Raji (cell line): ENCODE measurements around the gene ZMAT3.

Experiments
- POLR2A ChIP-seq: IDR thresholded peaks from 2 replicates; pipeline ENCODE4 v1.6.1; 2011; ENCODE audit warnings: low read depth, low read length, control low read depth; ENCODE audit not compliant: insufficient read depth

ZMAT3 gene, protein sequence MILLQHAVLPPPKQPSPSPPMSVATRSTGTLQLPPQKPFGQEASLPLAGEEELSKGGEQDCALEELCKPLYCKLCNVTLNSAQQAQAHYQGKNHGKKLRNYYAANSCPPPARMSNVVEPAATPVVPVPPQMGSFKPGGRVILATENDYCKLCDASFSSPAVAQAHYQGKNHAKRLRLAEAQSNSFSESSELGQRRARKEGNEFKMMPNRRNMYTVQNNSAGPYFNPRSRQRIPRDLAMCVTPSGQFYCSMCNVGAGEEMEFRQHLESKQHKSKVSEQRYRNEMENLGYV

DNA sequence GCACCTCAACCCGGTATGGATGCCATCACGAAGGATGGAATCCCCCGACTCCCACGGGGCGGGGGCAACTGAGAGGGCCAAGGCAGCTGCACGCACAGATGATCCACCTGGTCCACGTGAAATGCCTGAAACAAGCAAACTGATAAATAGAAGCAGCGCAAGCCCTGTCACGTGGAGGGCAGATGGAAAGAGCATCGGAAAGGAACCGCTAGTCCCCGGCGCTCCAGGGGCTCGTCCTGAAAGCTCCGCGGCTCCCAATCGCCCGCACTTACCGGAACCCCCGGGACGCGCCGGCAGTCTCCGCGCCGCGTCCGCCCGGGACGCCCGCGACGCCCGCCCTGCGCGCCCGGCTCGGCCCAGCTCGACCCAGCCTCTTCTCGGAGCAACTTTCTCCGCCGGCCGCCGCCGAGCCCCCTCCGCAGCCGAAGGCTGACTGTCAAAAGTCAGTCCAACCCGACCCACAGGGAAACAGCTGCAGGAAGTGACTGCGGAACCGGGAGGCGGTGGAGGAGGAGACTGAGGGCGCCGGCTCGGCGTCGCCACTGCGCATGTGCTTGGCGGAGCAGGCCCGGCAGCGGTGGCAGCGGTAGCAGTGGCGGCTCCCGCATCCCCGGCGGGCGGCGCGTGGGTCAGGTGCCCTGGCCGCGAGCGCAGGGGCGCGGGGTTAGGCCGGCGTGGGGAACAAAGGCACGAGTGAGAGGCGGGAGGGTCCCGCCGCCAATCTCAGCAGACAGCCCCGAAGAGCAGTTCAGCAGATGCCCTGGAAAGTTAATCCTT is at the start of gene ZMAT3:
TSS of gene ZMAT3 (minus strand) at position 487 of the 777 bp plus-strand sequence. CDS start 4,057 bp downstream, outside the sequence.
- peak; percentile 93 for TF ChIP-seq POLR2A

- no peak for TF ChIP-seq POLR2A
These were observed 45.2 kb upstream of the ZMAT3 start for GRCh38 chr3:179116816-179117215.

GRCh38 chr3:179113903-179114302 is 42.3 kb upstream of the ZMAT3 start:
- TF ChIP-seq POLR2A = no peak

DNA sequence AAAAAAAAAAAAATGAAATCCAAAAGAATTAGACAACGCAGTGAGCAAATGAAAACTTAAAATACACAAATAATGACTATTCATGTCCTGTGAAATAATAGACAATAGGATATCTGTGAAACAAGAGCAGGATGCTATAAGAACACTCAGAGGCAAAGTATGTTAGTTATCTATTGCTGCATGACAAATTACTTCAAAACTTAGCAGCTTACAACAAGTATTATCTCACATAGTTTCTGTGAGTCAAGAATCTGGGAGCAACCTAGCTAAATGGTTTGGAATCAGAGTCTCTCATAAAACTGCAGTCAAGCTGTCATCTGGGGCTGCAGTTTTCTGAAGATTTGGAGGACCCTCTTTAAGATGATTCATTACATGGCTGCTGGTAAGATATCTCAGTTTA is 36.5 kb upstream of the ZMAT3 start:
- TF ChIP-seq POLR2A = no peak

DNA sequence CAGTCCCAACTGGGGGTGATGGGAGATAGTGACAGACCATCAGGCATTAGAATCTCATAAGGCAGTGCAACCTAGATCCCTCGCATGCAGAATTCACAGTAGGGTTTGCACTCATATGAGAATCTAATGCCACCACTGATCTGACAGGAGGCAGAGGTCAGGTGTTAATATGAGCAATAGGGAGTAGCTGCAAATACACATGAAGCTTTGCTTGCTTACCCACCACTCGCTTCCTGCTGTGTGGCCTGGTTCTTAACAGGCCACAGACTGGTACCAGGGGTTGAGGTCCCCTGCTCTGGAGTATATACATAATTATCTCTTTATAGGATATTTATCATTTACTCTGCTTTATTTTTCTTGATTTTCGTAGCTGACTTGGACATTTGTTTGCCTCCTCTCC is 36.0 kb upstream of the ZMAT3 start:
- no peak for TF ChIP-seq POLR2A

- TF ChIP-seq POLR2A = no peak
These were observed 34.3 kb upstream of the ZMAT3 start for GRCh38 chr3:179105881-179106280.

DNA sequence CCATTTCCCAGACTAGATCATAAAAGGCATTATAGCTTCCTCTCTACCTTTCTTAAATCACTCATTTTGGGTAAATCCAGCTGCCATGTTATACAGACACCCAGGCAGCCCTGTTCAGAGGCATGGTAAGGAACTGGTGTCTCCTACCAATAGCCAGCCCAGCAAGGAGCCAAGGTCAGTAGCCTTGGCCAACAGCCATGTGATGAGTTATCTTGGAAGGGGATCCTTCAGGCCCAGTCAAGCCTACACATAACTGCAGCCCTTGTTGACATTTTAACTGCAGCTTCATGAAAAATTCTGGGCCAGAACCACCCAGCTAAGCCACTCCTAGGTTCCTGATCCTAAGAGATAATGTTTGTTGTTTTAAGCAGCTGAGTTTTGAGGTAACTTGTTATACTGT is 29.0 kb upstream of the ZMAT3 start:
- TF ChIP-seq POLR2A = no peak

DNA sequence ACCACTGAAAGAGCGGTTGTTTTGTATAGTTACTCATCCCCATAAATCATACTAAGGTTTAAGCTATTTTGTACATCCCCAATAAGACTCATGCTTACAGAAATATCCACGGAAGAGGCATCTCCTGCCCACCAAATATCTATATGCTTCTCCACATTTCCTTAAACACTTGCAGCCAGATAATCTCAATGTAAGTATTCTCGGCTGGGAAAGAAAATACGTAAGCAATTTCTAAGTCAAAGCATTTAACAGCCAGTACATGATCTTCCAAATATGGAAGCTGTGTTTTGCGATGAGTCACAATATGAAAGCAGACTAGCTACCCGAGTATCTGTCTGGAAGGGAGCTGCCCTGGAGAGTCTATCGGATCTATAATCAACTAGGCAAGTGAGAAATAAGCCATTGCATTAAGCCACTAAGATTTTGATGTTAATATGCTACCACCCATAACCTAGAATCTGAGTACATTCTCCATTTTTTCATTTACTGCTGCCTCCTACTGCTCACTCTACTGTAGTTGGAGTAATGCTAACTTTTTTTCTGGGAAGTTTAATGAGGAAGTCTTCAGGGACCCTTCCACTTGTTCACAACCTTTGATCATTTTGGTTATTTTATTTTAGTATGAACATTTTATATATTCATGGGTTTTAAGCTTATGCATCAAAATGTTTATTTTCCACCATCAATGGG is 26.9 kb upstream of the ZMAT3 start:
- no peak for TF ChIP-seq POLR2A

DNA sequence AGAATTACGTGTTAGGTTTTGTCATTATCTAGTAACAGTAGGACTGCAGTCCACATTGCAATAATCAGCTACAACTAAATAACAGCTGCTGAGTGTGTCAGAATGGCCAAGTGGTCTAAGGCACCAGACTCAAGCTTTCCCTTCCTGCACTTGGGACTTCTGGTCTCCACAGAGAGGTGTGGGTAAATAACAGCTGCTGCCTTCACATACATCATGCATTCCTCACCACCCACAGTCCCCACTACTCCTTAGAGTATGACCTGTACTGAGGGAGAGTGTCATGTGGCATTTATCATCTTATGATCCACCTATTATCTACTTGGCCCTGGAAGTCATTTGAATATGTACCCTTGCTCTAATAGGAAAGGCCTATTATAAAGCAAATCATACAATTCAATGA is 22.2 kb upstream of the ZMAT3 start:
- no peak for TF ChIP-seq POLR2A

GRCh38 chr3:179091113-179091512 is 19.5 kb upstream of the ZMAT3 start:
- TF ChIP-seq POLR2A = no peak

DNA sequence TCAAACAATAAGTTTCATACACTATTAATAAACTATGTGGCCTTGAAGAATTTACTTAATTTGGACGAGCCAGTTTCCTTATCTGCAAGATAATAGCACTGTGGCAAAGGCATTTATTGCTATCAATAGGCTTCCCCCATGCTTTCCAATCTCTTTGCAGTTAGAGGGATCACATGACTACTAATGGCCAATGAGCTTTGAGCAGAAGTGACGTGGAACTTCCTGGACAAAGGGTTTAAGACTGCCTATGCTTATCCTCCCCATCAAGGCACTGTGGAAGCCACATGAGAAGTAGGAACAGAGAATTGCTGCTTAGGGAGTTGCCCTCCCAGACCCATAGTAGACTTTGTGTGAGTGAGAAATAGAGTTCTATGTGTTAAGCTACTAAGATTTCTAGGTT is 16.7 kb upstream of the ZMAT3 start:
- TF ChIP-seq POLR2A = no peak

- no peak for TF ChIP-seq POLR2A
These were observed 12.4 kb upstream of the ZMAT3 start for GRCh38 chr3:179083977-179084376.

DNA sequence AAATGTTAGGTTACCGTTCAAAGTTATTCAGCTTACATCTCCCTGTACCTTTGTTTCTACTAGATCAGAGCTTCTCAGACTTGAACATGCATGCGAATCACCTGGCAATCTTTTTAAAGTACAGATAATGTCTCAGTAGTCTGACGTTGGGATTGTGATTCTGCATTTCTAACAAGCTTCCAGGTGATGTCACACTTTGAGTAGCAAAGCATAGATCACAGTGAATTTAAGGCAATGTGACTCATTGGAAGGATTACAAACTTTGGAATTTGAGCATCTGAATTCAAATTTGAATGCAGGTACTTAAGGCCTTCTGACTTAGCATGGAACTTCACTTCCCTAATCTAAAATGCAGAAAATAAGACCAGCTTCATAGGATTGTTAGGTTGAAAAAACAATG is 10.8 kb upstream of the ZMAT3 start:
- TF ChIP-seq POLR2A = no peak

DNA sequence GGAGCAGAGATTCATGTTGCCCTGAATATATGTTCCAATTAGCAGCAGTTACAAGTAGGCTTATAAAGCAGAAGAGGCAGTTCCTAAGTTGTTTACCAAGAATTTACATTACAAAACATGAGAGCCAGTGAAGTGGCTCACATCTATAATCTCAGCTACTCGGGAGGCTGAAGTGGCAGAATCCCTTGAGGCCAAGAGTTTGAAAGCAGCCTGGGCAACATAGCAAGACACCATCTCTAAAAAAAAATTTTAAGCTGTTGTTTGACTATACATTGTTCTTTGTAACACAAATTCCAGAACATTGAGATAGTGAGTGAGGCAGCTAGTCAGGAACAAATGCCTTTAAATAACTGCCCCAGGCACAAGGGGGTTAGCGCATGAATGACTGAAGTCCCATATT is 10.3 kb upstream of the ZMAT3 start:
- TF ChIP-seq POLR2A = no peak

DNA sequence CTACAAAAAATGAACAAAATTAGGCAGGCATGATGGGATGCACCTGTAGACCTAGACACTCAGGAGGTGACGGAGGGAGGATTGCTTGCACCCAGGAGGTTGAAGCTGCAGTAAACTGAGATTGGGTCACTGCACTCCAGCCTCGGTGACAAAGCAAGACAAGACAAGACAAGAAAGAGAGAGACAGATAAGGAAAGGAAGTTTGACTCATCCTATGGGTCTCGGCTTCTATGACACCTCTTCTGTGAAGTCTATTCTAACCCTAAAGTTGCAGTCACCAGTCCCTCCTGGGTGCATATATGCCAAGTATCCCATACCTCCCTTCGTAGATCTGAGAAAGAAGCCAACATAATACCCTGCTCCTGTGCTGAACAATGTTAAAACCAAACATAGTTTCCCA is 7.9 kb upstream of the ZMAT3 start:
- no peak for TF ChIP-seq POLR2A
